B cell (primary cell): ENCODE measurements around the gene SIRPA.

ENCODE experiments used
- CTCF ChIP-seq: fragments of 200-600 bp; IDR thresholded peaks from one replicate; pipeline ENCODE4 v1.8.0; 2022; ENCODE audit warnings: antibody characterized with exemption, mild to moderate bottlenecking
- EZH2 ChIP-seq: IDR thresholded peaks from 2 replicates; pipeline ENCODE4 v1.6.1; 2012; ENCODE audit warnings: borderline replicate concordance, low read depth, mild to moderate bottlenecking, moderate library complexity, low read length; ENCODE audit not compliant: insufficient read depth, poor library complexity, severe bottlenecking

- TF ChIP-seq EZH2: no peak
- no peak for TF ChIP-seq CTCF
Observed at GRCh38 chr20:1845701-1846100, 49.5 kb upstream of the SIRPA start.
